GM12892 (cell line): ENCODE measurements around the gene SAMD13.

Experiments used
- POLR2A ChIP-seq: IDR thresholded peaks from 2 replicates; pipeline ENCODE4 v1.6.1; 2011; ENCODE audit warnings: low read depth, low read length, control low read depth
- POLR2AphosphoS5 ChIP-seq: IDR thresholded peaks from 2 replicates; pipeline ENCODE4 v1.6.1; 2011; ENCODE audit warnings: low read depth, low read length, control low read depth
- TAF1 ChIP-seq: IDR thresholded peaks from 2 replicates; pipeline ENCODE4 v1.6.1; 2011; ENCODE audit warnings: low read depth, mild to moderate bottlenecking, control low read depth, low read length, borderline replicate concordance

DNA sequence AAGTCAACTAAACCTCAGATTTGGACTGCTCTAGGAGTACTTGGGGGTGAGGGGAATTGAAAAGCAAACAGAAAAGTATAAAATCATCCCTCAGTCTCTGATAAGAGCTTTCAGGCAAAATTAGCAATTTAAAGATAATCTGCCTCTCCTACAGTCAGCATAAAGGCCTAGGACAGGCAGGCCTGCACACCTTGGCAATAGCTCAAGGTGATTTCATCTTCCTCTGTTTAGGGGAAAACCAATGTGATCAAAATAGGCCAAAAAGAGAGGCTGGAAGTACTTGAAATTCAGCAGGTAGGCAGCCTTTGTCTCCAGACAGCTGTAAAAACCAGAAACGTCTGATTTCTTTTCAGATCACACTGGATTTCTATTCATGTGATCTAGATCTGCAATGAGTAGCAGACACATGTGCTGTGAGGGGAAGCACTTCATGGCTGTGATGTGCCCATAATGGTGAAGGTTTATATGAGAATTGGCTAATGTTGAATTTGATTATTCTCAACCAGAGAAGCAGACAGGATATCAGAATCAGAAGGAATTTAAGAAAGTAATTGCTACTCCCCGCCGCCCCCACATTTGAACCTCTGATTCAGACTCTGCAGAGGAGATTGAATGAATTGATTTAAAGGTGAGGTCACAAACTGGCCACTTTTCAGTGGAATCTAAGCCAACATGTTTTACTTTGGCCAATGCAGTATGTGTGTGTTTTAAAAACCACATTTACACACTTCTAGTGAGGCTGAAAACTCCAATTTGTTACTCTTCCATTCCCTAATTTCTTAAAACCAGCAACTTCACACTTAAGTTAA is 51.0 kb downstream of the SAMD13 start:
- TF ChIP-seq POLR2A (no peak), TAF1 (no peak), POLR2AphosphoS5 (no peak)
